NCI-H2029 treated with DMSO at 0.1 percent for 48 hours (cell line): ENCODE results near the gene MED7.

Experiments used
- DNase-seq: peaks from one replicate; lab custom pipeline; 2025; lab: John Stamatoyannopoulos, UW

Gene MED7

DNA sequence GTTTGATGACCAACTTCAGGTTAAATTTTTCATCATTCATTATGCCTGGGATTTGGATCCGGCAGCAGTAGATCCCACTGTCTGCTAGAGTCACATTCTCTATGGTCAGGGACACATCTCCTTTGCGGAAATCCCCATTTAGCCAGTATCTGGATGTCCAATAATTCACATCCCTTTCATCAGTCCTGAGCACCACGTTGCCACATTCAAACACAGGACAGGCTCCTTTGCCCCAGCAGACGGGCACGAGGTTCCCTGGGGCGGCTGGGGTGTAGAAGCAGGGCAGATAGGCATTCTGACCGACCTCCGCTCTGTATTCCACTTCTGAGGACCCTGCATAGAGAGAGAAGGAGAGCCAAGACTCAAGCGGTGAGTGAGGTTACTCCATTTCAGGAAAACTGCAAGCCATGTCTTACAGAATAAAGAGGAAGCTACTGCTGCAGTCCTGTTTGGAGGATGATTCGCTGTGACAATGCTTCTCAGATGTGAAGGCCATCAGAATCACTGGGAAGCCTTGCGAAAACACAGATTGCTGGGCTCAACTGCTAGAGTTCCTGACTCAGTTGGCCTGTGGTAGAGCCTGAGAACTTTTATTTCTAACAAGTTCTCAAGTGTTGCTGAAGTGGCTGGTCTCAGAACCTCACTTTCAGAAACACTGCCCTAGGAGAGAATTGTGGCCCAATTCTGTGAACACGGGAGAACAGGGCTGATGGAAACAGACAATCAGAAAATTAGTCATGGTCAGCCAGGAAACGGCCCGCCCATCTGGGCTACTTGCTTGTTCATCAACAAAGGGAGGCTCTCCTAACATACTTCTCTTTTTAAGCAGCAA, 35.8 kb downstream of the MED7 start:
- no peak for DNase-seq

DNA sequence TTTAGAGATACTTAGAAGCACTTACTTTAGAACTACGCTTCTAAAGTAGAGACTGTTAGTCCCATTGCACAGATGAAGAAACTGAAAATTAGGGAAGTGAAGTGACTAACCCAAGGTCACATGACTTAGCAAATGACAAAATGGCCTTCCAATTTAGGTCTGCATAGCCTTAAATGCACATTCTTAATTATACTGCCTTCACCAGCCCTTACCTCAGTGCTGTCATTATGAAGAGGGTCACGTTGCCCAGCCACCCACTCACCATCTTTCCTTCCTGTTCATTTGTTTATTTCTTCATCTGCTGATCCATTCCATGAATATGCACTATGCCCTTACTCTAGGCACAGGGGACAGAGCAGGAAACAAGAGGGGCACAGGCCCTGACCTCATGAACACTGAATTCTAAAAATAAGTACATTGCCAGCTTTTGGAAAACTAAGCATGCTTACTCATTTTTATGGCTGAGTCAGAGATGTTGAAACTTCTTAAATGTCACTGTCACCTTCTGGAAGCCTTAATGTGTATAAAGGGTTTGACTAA, 42.5 kb downstream of the MED7 start:
- no peak for DNase-seq

DNA sequence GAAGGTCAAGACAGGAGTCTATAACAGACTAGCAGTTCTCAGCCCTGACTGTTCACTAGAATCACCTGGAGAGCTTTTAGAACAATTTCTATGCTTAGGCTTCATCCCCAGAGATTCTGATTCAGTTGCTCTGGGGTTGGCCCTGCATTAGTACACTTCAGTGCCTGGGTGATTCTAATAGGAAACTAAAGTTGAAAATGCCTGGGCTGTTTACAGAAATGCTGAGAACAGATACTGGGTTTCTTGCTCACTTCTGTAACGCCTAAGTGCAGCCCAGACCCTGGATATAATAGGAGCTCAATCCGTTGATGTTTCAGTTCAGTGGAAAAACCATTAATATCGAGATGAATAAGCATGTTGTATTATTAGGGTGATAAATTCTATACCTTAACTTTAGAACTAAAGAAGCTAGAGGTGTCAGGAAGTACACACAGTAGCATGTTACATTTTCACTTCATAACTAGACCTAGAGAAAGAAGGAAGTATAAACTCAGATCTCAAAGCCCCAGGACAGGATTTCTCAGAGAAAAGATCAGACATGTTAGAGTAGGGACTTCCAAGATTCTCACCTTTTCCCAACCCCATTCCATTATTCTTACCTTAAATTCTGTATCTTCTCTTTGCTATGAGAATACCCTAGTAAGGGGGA, 54.2 kb downstream of the MED7 start:
- no peak for DNase-seq
